ENCODE measurements around the gene SLC17A4. TPM values are rescaled to one million over a fixed set of nuclear protein-coding genes. Genes with fewer than 3 reads are reported as not detected.

SLC17A4 gene
- not detected for total RNA-seq
- polyA plus RNA-seq (2013, experiment 1 of 2), result not detected
- not detected for polyA plus RNA-seq (2013, experiment 2 of 2)
- long read RNA-seq, experiment 1, result 0 reads
- long read RNA-seq, experiment 2, result 0 reads
- long read RNA-seq, experiment 3, result 0 reads
- long read RNA-seq, experiment 4, result 0 reads

- H3K4me1 Mint-ChIP-seq, result no peaks in the 10 kb centered on the region
Measured at GRCh38 chr6:25754535-25754934, at the start of gene SLC17A4. TSS of gene SLC17A4 (plus strand) at chr6:25754742. CDS start at chr6:25761963, 7,221 bp downstream.

GRCh38 chr6:25706314-25707014 lies 48.1 kb upstream of the SLC17A4 start:
- no peak for DNase-seq
- 91 to 93% methylated on average over 5 to 6 of the region's 6 CpGs for WGBS, 2 experiments (ENCODE audit: insufficient coverage in 1 of 2, insufficient read length in 1 of 2)
- Mint-ChIP-seq H3K9me3 (no peaks in the 10 kb centered on the region), H3K4me3 (no peak overlapping the region), H3K27me3 (ENCODE audit: insufficient read depth) (peaks cover 4% of the 10 kb centered on the region), H3K4me1 (peaks cover 4% of the 10 kb centered on the region), H3K36me3 (ENCODE audit: low read depth) (no peaks in the 10 kb centered on the region), H3K27ac (no peak overlapping the region)
- H3K4me3 ChIP-seq (ENCODE audit: low read length), result no peak overlapping the region
- no peaks in the 10 kb centered on the region for H3K4me1 ChIP-seq (ENCODE audit: control insufficient read depth, insufficient read depth, low read length)
- no peak for TF ChIP-seq CTCF (conservative IDR thresholded peaks at IDR 0.05)
- H3K9me3 ChIP-seq (ENCODE audit: control insufficient read depth, low read length), result no peaks in the 10 kb centered on the region
- H3K36me3 ChIP-seq (ENCODE audit: control insufficient read depth, insufficient read depth, low read length), result no peaks in the 10 kb centered on the region
- peaks cover 9% of the 10 kb centered on the region for H3K27me3 ChIP-seq (ENCODE audit: control insufficient read depth, insufficient read depth, low read length, poor library complexity, severe bottlenecking)
- H3K27ac ChIP-seq (ENCODE audit: low read depth, low read length), result no peak overlapping the region
- no peak overlapping the region for H3K9ac ChIP-seq (ENCODE audit: extremely low read depth, low read length, poor library complexity, severe bottlenecking)

More at GRCh38 chr6:25754535-25754934, at the start of gene SLC17A4:
- no peaks in the 10 kb centered on the region for H3K36me3 Mint-ChIP-seq (ENCODE audit: low read depth)
- no peak for TF ChIP-seq CTCF (conservative IDR thresholded peaks at IDR 0.05)
- Histone ChIP-seq H3K27me3 (ENCODE audit: control insufficient read depth, insufficient read depth, low read length, poor library complexity, severe bottlenecking) (no peaks in the 10 kb centered on the region), H3K36me3 (ENCODE audit: control insufficient read depth, insufficient read depth, low read length) (no peaks in the 10 kb centered on the region), H3K27ac (ENCODE audit: low read depth, low read length) (no peak within 1 kb of the TSS), H3K4me1 (ENCODE audit: control insufficient read depth, insufficient read depth, low read length) (no peaks in the 10 kb centered on the region), H3K9me3 (ENCODE audit: control insufficient read depth, low read length) (no peaks in the 10 kb centered on the region), H3K4me3 (ENCODE audit: low read length) (no peak within 1 kb of the TSS), H3K9ac (ENCODE audit: extremely low read depth, low read length, poor library complexity, severe bottlenecking) (no peak within 1 kb of the TSS)
- no peak for DNase-seq
- no peak within 1 kb of the TSS for H3K4me3 Mint-ChIP-seq
- no peak within 1 kb of the TSS for H3K27ac Mint-ChIP-seq
- H3K27me3 Mint-ChIP-seq (ENCODE audit: insufficient read depth), result no peaks in the 10 kb centered on the region
- H3K9me3 Mint-ChIP-seq, result no peaks in the 10 kb centered on the region

GRCh38 chr6:25709761-25710160 lies 44.8 kb upstream of the SLC17A4 start:
- H3K9me3 ChIP-seq (ENCODE audit: control insufficient read depth, low read length), result no peaks in the 10 kb centered on the region
- Mint-ChIP-seq H3K4me1 (no peaks in the 10 kb centered on the region), H3K36me3 (ENCODE audit: low read depth) (no peaks in the 10 kb centered on the region), H3K4me3 (no peak overlapping the region), H3K27me3 (ENCODE audit: insufficient read depth) (peaks cover 4% of the 10 kb centered on the region), H3K27ac (no peak overlapping the region), H3K9me3 (no peaks in the 10 kb centered on the region)
- H3K4me1 ChIP-seq (ENCODE audit: control insufficient read depth, insufficient read depth, low read length), result no peaks in the 10 kb centered on the region
- no peaks in the 10 kb centered on the region for H3K36me3 ChIP-seq (ENCODE audit: control insufficient read depth, insufficient read depth, low read length)
- no peak overlapping the region for H3K9ac ChIP-seq (ENCODE audit: extremely low read depth, low read length, poor library complexity, severe bottlenecking)
- DNase-seq, result no peak
- 89 to 94% methylated on average over 5 to 10 of the region's 10 CpGs for WGBS, 2 experiments (ENCODE audit: insufficient coverage in 1 of 2, insufficient read length in 1 of 2)
- H3K27ac ChIP-seq (ENCODE audit: low read depth, low read length), result no peak overlapping the region
- peak; percentile 44 for TF ChIP-seq CTCF (conservative IDR thresholded peaks at IDR 0.05)
- peaks cover 9% of the 10 kb centered on the region for H3K27me3 ChIP-seq (ENCODE audit: control insufficient read depth, insufficient read depth, low read length, poor library complexity, severe bottlenecking)
- H3K4me3 ChIP-seq (ENCODE audit: low read length), result no peak overlapping the region
